ENCODE data around the gene RASD2.

- no peak for TF ChIP-seq POLR2AphosphoS5 (IDR thresholded peaks at IDR 0.05; ENCODE audit: low read depth)
- TF ChIP-seq CTCF (conservative IDR thresholded peaks at IDR 0.05; ENCODE audit: low read depth in 2 of 2), result peak; percentile 91 to 94
- no peak for TF ChIP-seq EZH2 (IDR thresholded peaks at IDR 0.05; ENCODE audit: low read depth, unreplicated experiment)
These were observed 42.4 kb downstream of the RASD2 start for GRCh38 chr22:35582861-35583670.

Measured in GM23338 (cell line).